Measurements from ENCODE around the gene MED22. TPM values are rescaled to one million over a fixed set of nuclear protein-coding genes. Genes with fewer than 3 reads are reported as not detected.

The MED22 gene
- total RNA-seq, 1 experiment from 2014 or later, result 32.6 TPM

- H3K4me1 Mint-ChIP-seq (ENCODE audit: insufficient read depth, unreplicated experiment), result no peaks in the 10 kb centered on the region
- ChIA-PET POLR2A (no interaction called here), CTCF (no interaction called here)
- peaks cover 39% of the 10 kb centered on the region for H3K27me3 Mint-ChIP-seq (ENCODE audit: insufficient read depth, unreplicated experiment)
- no peak for TF ChIP-seq CTCF (IDR thresholded peaks at IDR 0.05; ENCODE audit: unreplicated experiment)
- intact Hi-C loops (cut with micrococcal nuclease), result no loop called here
- BruUV-seq (replicated peaks), result no TSS peak
- no peak overlapping the region for H3K4me3 Mint-ChIP-seq (ENCODE audit: unreplicated experiment)
- no peak for DNase-seq (ENCODE audit: unreplicated experiment)
- H3K27ac Mint-ChIP-seq (ENCODE audit: low read depth, unreplicated experiment), result no peak overlapping the region
- H3K36me3 Mint-ChIP-seq (ENCODE audit: insufficient read depth, unreplicated experiment), result no peaks in the 10 kb centered on the region
- peaks cover 11% of the 10 kb centered on the region for H3K9me3 Mint-ChIP-seq (ENCODE audit: unreplicated experiment)
Measured at GRCh38 chr9:133309608-133310007, 38.3 kb downstream of the MED22 start.

- BruUV-seq (replicated peaks), result no TSS peak
- Mint-ChIP-seq H3K36me3 (ENCODE audit: insufficient read depth, unreplicated experiment) (no peaks in the 10 kb centered on the region), H3K4me1 (ENCODE audit: insufficient read depth, unreplicated experiment) (no peaks in the 10 kb centered on the region), H3K27ac (ENCODE audit: low read depth, unreplicated experiment) (no peak overlapping the region), H3K27me3 (ENCODE audit: insufficient read depth, unreplicated experiment) (peaks cover 41% of the 10 kb centered on the region), H3K9me3 (ENCODE audit: unreplicated experiment) (peaks cover 11% of the 10 kb centered on the region), H3K4me3 (ENCODE audit: unreplicated experiment) (no peak overlapping the region)
- ChIA-PET POLR2A (no interaction called here), CTCF (interaction anchor here (0.6 to 1.1 kb wide), 2 partner anchors 13 to 114 kb away, joined by 3 to 4 read pairs; no protein-coding TSS in a partner anchor)
- intact Hi-C loops (cut with micrococcal nuclease), result no loop called here
- no peak for DNase-seq (ENCODE audit: unreplicated experiment)
- no peak for TF ChIP-seq CTCF (IDR thresholded peaks at IDR 0.05; ENCODE audit: unreplicated experiment)
Measured at GRCh38 chr9:133307301-133307700, 40.6 kb downstream of the MED22 start.

GRCh38 chr9:133306242-133307204 lies 41.4 kb downstream of the MED22 start:
- Mint-ChIP-seq H3K27me3 (ENCODE audit: insufficient read depth, unreplicated experiment) (peaks cover 49% of the 10 kb centered on the region), H3K27ac (ENCODE audit: low read depth, unreplicated experiment) (no peak overlapping the region), H3K4me3 (ENCODE audit: unreplicated experiment) (no peak overlapping the region), H3K36me3 (ENCODE audit: insufficient read depth, unreplicated experiment) (no peaks in the 10 kb centered on the region), H3K4me1 (ENCODE audit: insufficient read depth, unreplicated experiment) (no peaks in the 10 kb centered on the region), H3K9me3 (ENCODE audit: unreplicated experiment) (peaks cover 11% of the 10 kb centered on the region)
- DNase-seq (ENCODE audit: unreplicated experiment), result no peak
- no peak for TF ChIP-seq CTCF (IDR thresholded peaks at IDR 0.05; ENCODE audit: unreplicated experiment)
- ChIA-PET POLR2A (no interaction called here), CTCF (interaction anchor here (0.7 to 1.1 kb wide), 2 partner anchors 113 to 121 kb away, joined by 3 to 4 read pairs; no protein-coding TSS in a partner anchor)
- no TSS peak for BruUV-seq (replicated peaks)
- intact Hi-C loops (cut with micrococcal nuclease), result no loop called here

GRCh38 chr9:133305731-133306130 lies 42.2 kb downstream of the MED22 start:
- intact Hi-C loops (cut with micrococcal nuclease), result no loop called here
- Mint-ChIP-seq H3K4me1 (ENCODE audit: insufficient read depth, unreplicated experiment) (no peaks in the 10 kb centered on the region), H3K9me3 (ENCODE audit: unreplicated experiment) (peaks cover 11% of the 10 kb centered on the region), H3K36me3 (ENCODE audit: insufficient read depth, unreplicated experiment) (no peaks in the 10 kb centered on the region), H3K27ac (ENCODE audit: low read depth, unreplicated experiment) (no peak overlapping the region), H3K4me3 (ENCODE audit: unreplicated experiment) (no peak overlapping the region), H3K27me3 (ENCODE audit: insufficient read depth, unreplicated experiment) (peaks cover 51% of the 10 kb centered on the region)
- no peak for TF ChIP-seq CTCF (IDR thresholded peaks at IDR 0.05; ENCODE audit: unreplicated experiment)
- POLR2A ChIA-PET, result interaction anchor here (0.6 kb wide), 2 partner anchors 162 to 281 kb away, joined by 3 read pairs; no protein-coding TSS in a partner anchor
- no peak for DNase-seq (ENCODE audit: unreplicated experiment)
- no TSS peak for BruUV-seq (replicated peaks)
- CTCF ChIA-PET, result interaction anchor here (0.7 kb wide), 1 partner anchor 120 kb away, joined by 4 read pairs; no protein-coding TSS in a partner anchor

Data from MCF 10A (cell line).